Ascending aorta (tissue), 2 donors: ENCODE results near the gene ATP1A2. TPM values are rescaled to one million over a fixed set of nuclear protein-coding genes. Genes with fewer than 3 reads are reported as not detected.

Experiments used
- DNase-seq, 2 donors: peaks; one replicate each; pipeline ENCODE4 v3.0.0-alpha.2; 2019; ENCODE audit warnings: low spot score in 2 of 2
- H3K27ac ChIP-seq, 2 donors: fragments of 200-600 bp; sonication (generic); one replicate each; pipeline ENCODE4 v1.5.1; 2016 to 2017; ENCODE audit warnings: mild to moderate bottlenecking in 1 of 2
- H3K27me3 ChIP-seq: fragments of 200-600 bp; sonication (generic); one replicate; pipeline ENCODE4 v1.5.1; 2017
- H3K36me3 ChIP-seq, 2 donors: fragments of 200-600 bp; sonication (generic); one replicate each; pipeline ENCODE4 v1.5.1; 2016
- H3K4me1 ChIP-seq, 2 donors: fragments of 200-600 bp; sonication (generic); one replicate each; pipeline ENCODE4 v1.5.1; 2016 to 2017; ENCODE audit warnings: mild to moderate bottlenecking in 1 of 2
- H3K4me3 ChIP-seq, 2 donors: fragments of 200-600 bp; sonication (generic); one replicate each; pipeline ENCODE4 v1.5.1; 2016 to 2017; ENCODE audit warnings: mild to moderate bottlenecking in 1 of 2
- H3K9me3 ChIP-seq, 2 donors: fragments of 200-600 bp; sonication (generic); one replicate each; pipeline ENCODE4 v1.5.1; 2016
- CTCF ChIP-seq, 3 experiments: fragments of 200-600 bp in 2 of 3; fragments of 450-650 bp in 1 of 3; sonication (generic) in 2 of 3; IDR thresholded peaks; one replicate each; pipeline ENCODE4 v1.5.1; 2016 to 2019; ENCODE audit warnings: antibody characterized with exemption in 3 of 3, mild to moderate bottlenecking in 1 of 3, moderate library complexity in 1 of 3
- intact Hi-C: fragments of 100-400 bp; cut with DNase I; formaldehyde crosslinking; loops from one replicate; pipeline ENCODE4 v1.15.1; 2023
- total RNA-seq: library from RNA; depleted of rRNA; stranded (reverse); fragments of >200 nt; gene quantifications from one replicate; pipeline ENCODE4 v1.1.0, GENCODE V29; 2016

Gene ATP1A2
- total RNA-seq, 1 donor from 2014 or later = 316 TPM

GRCh38 chr1:160095382-160096105 is 20.0 kb upstream of the ATP1A2 start:
- intact Hi-C loops = loop anchor here (5.0 kb wide), 2 partner anchors 173 to 247 kb away; partner anchors contain the start of genes COPA and NCSTN
- H3K9me3 ChIP-seq = no peaks in the 10 kb centered on the region
- no peak for TF ChIP-seq CTCF (IDR thresholded peaks at IDR 0.05)

GRCh38 chr1:160096274-160097116 is 19.1 kb upstream of the ATP1A2 start:
- peak; percentile 47 to 85 for DNase-seq
- intact Hi-C loops = loop anchor here (5.0 kb wide), 2 partner anchors 174 to 246 kb away; partner anchors contain the start of genes COPA and NCSTN
- peaks cover 17 to 20% of the 10 kb centered on the region in 2 donors for H3K4me1 ChIP-seq

More at GRCh38 chr1:160095382-160096105, 20.0 kb upstream of the ATP1A2 start:
- peaks cover 16 to 17% of the 10 kb centered on the region in 2 donors for H3K4me1 ChIP-seq
- H3K27me3 ChIP-seq = no peaks in the 10 kb centered on the region
- H3K4me3 ChIP-seq = no peak overlapping the region
- H3K36me3 ChIP-seq = peaks cover 41% of the 10 kb centered on the region in 2 donors
- peak overlapping the region; percentile 93 to 99 for H3K27ac ChIP-seq
- DNase-seq = no peak

GRCh38 chr1:160097151-160097910 is 18.2 kb upstream of the ATP1A2 start:
- TF ChIP-seq CTCF (IDR thresholded peaks at IDR 0.05) = no peak
- no peak for DNase-seq
- H3K4me1 ChIP-seq = peaks cover 17 to 28% of the 10 kb centered on the region in 2 donors

More at GRCh38 chr1:160096274-160097116, 19.1 kb upstream of the ATP1A2 start:
- H3K27me3 ChIP-seq = no peaks in the 10 kb centered on the region
- peak overlapping the region in 1 of 2 donors; percentile 85 for H3K4me3 ChIP-seq
- H3K9me3 ChIP-seq = no peaks in the 10 kb centered on the region
- peak overlapping the region; percentile 93 to 99 for H3K27ac ChIP-seq
- no peak for TF ChIP-seq CTCF (IDR thresholded peaks at IDR 0.05)
- peaks cover 31 to 33% of the 10 kb centered on the region in 2 donors for H3K36me3 ChIP-seq

GRCh38 chr1:160097911-160098851 is 17.4 kb upstream of the ATP1A2 start, which contains the start of gene IGSF8:
IGSF8 (minus strand) TSS chr1:160098619; CDS start chr1:160098472, 147 bp downstream.
- H3K4me1 ChIP-seq = peaks cover 22 to 37% of the 10 kb centered on the region in 2 donors

More at GRCh38 chr1:160097151-160097910, 18.2 kb upstream of the ATP1A2 start:
- H3K9me3 ChIP-seq = no peaks in the 10 kb centered on the region
- peak overlapping the region; percentile 93 to 99 for H3K27ac ChIP-seq
- intact Hi-C loops = loop anchor here (5.0 kb wide), 2 partner anchors 175 to 245 kb away; partner anchors contain the start of genes COPA and NCSTN
- H3K4me3 ChIP-seq = peak overlapping the region; percentile 69 to 85
- peaks cover 23 to 25% of the 10 kb centered on the region in 2 donors for H3K36me3 ChIP-seq
- no peaks in the 10 kb centered on the region for H3K27me3 ChIP-seq

More at GRCh38 chr1:160097911-160098851, 17.4 kb upstream of the ATP1A2 start, which contains the start of gene IGSF8:
- H3K4me3 ChIP-seq = peak within 1 kb of the TSS; percentile 69 to 85
- peak within 1 kb of the TSS; percentile 93 to 99 for H3K27ac ChIP-seq
- intact Hi-C loops = loop anchor here (1.0 to 5.0 kb wide), 3 partner anchors 12 to 244 kb away; partner anchors contain the start of genes COPA and NCSTN
- no peak for TF ChIP-seq CTCF (IDR thresholded peaks at IDR 0.05)
- no peaks in the 10 kb centered on the region for H3K27me3 ChIP-seq
- H3K36me3 ChIP-seq = peaks cover 15 to 16% of the 10 kb centered on the region in 2 donors
- peak; percentile 41 to 95 for DNase-seq
- no peaks in the 10 kb centered on the region for H3K9me3 ChIP-seq
